CD4-positive, alpha-beta memory T cell (primary cell): Measurements from ENCODE around the gene ME3. TPM values are rescaled to one million over a fixed set of nuclear protein-coding genes. Genes with fewer than 3 reads are reported as not detected.
A peak's percentile ranks its signal among the peaks of the same experiment; 100 is the strongest.

Experiments used
- CTCF ChIA-PET: fragments of 350-600 bp; sonication (Branson Sonifier 250); formaldehyde crosslinking; loops from one replicate; lab custom pipeline; 2021; ENCODE audit warnings: inconsistent platforms; ENCODE audit not compliant: partially characterized antibody; lab: Charles Lee
- POLR2A ChIA-PET: fragments of 350-600 bp; sonication (Branson Sonifier 250); formaldehyde crosslinking; loops from one replicate; lab custom pipeline; 2021; ENCODE audit not compliant: partially characterized antibody; lab: Charles Lee
- DNase-seq, 5 donors: peaks; one replicate each; pipeline versions ENCODE4 v3.0.0 to v3.0.0-alpha.2; 2020 to 2022; ENCODE audit warnings: mixed read lengths in 1 of 5
- H3K27ac ChIP-seq: one replicate; pipeline ENCODE4 v1.7.0; 2013; ENCODE audit warnings: low read depth, low read length
- H3K27me3 ChIP-seq: 2 replicates; pipeline ENCODE4 v1.7.0; 2013; ENCODE audit warnings: mild to moderate bottlenecking, low read length, moderate library complexity; ENCODE audit not compliant: insufficient read depth
- H3K36me3 ChIP-seq: 2 replicates; pipeline ENCODE4 v1.7.0; 2013; ENCODE audit warnings: mild to moderate bottlenecking, low read length, moderate library complexity; ENCODE audit not compliant: insufficient read depth
- H3K4me1 ChIP-seq: 2 replicates; pipeline ENCODE4 v1.7.0; 2013; ENCODE audit warnings: mild to moderate bottlenecking, low read length, moderate library complexity; ENCODE audit not compliant: insufficient read depth
- H3K4me3 ChIP-seq, 2 donors: one replicate each; pipeline ENCODE4 v1.7.0; 2013; ENCODE audit warnings: low read length in 2 of 2, mild to moderate bottlenecking in 1 of 2
- H3K9me3 ChIP-seq, 2 donors: one replicate each; pipeline ENCODE4 v1.7.0; 2013; ENCODE audit warnings: low read length in 2 of 2, control low read depth in 1 of 2; ENCODE audit not compliant: control insufficient read depth in 1 of 2
- H3K27ac Mint-ChIP-seq, 7 donors: one replicate each; pipeline ENCODE4 v1.8.0; 2020 to 2021; ENCODE audit warnings: mixed read lengths in 7 of 7, mild to moderate bottlenecking in 6 of 7, inconsistent platforms in 3 of 7, moderate library complexity in 3 of 7
- H3K27me3 Mint-ChIP-seq, 2 donors: one replicate each; pipeline ENCODE4 v1.8.0; 2020 to 2021; ENCODE audit warnings: mixed read lengths in 2 of 2
- H3K36me3 Mint-ChIP-seq, 2 donors: one replicate each; pipeline ENCODE4 v1.8.0; 2020 to 2021; ENCODE audit warnings: mixed read lengths in 2 of 2, inconsistent platforms in 1 of 2, mild to moderate bottlenecking in 1 of 2
- H3K4me1 Mint-ChIP-seq, 4 donors: one replicate each; pipeline ENCODE4 v1.8.0; 2020 to 2021; ENCODE audit warnings: mixed read lengths in 4 of 4, mild to moderate bottlenecking in 1 of 4
- H3K4me3 Mint-ChIP-seq, 8 donors: one replicate each; pipeline ENCODE4 v1.8.0; 2020 to 2021; ENCODE audit warnings: mixed read lengths in 8 of 8, mild to moderate bottlenecking in 7 of 8, moderate library complexity in 6 of 8, inconsistent platforms in 3 of 8
- H3K9me3 Mint-ChIP-seq, 8 donors: one replicate each; pipeline ENCODE4 v1.8.0; 2020 to 2021; ENCODE audit warnings: mixed read lengths in 8 of 8, mild to moderate bottlenecking in 5 of 8, inconsistent platforms in 3 of 8, moderate library complexity in 1 of 8
- intact Hi-C: fragments of 100-400 bp; cut with micrococcal nuclease; formaldehyde crosslinking; loops from one replicate; pipeline ENCODE4 v1.15.1; 2023
- polyA plus RNA-seq, 2 donors: library from polyadenylated mRNA; unstranded; fragments of 300-500 nt; fragmentation: Illumina TruSeq; gene quantifications; one replicate each; pipeline ENCODE4 v1.2.3, GENCODE V29; 2021
- total RNA-seq, 2 experiments: library from RNA; stranded (reverse); gene quantifications; one replicate each; pipeline ENCODE4 v1.2.3, GENCODE V29; 2021

Gene ME3
- total and polyA plus RNA-seq, 4 experiments from 2014 or later = 0.15 to 1.9 (median 1.3) TPM; not detected in 1

DNA sequence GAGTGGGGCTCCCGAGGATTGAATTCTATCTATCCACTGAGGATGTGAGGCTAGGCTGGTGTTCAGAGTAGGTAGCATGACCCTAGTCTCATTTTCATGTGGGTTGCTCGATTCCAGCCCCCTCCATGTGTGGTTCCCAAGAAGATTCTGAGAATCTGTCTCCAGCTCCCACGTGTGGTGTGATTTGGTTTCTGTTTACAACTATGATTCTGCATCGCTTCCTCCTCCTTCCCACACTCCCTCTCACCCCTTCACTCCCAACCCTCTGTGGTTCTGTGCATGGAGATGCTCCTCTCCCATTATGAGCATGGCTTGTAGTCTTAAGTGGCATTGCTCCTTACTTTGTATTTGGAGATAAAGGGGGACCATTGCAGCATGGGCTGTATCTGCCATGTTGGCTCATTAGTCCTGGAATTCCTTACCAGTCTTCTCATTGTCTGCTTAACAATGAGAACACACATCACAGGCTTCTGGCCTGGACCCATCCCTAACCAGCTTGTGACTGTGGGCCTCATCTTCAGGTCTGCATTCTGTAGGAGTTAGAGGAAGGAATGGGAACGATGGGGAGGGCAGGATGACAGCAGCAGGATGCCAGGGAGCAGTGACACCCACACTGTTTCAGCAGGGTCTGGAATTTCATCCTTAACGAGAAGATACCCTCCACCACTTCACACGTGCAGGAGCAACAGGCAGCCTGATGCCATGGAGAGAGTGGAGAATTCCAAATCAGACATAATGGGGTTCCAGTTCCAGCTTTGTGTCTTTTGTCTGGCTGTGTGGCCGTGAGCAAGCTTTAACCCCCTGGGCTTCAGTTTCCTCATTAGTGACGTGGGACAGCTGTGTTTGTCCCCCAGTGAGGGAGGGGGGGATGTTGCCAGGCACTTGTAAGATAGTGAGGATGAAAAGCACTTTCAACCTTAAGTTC, 211.7 kb downstream of the ME3 start:
- Mint-ChIP-seq H3K27ac (peak overlapping the region in 1 of 7 donors; percentile 18), H3K9me3 (no peaks in the 10 kb centered on the region), H3K27me3 (no peaks in the 10 kb centered on the region), H3K4me1 (peaks cover 1 to 7% (median 6%) of the 10 kb centered on the region in 4 donors), H3K4me3 (no peak overlapping the region), H3K36me3 (no peaks in the 10 kb centered on the region)
- intact Hi-C loops = no loop called here
- no peak overlapping the region for H3K4me3 ChIP-seq
- no peaks in the 10 kb centered on the region for H3K4me1 ChIP-seq
- no peaks in the 10 kb centered on the region for H3K27me3 ChIP-seq
- ChIA-PET CTCF (interaction anchor here (1.6 to 2.0 kb wide), 2 partner anchors 12 to 359 kb away, joined by 3 to 6 read pairs; no protein-coding TSS in a partner anchor), POLR2A (no interaction called here)
- H3K36me3 ChIP-seq = no peaks in the 10 kb centered on the region
- H3K27ac ChIP-seq = no peak overlapping the region
- H3K9me3 ChIP-seq = no peaks in the 10 kb centered on the region
- no peak for DNase-seq

GRCh38 chr11:86459682-86460460, 212.5 kb downstream of the ME3 start:
- Mint-ChIP-seq H3K4me3 (no peak overlapping the region), H3K27me3 (no peaks in the 10 kb centered on the region), H3K4me1 (peaks cover 1 to 7% (median 6%) of the 10 kb centered on the region in 4 donors), H3K9me3 (no peaks in the 10 kb centered on the region), H3K36me3 (no peaks in the 10 kb centered on the region), H3K27ac (no peak overlapping the region)
- Histone ChIP-seq H3K36me3 (no peaks in the 10 kb centered on the region), H3K4me1 (no peaks in the 10 kb centered on the region), H3K9me3 (no peaks in the 10 kb centered on the region), H3K27me3 (no peaks in the 10 kb centered on the region), H3K27ac (no peak overlapping the region), H3K4me3 (no peak overlapping the region)
- POLR2A ChIA-PET = no interaction called here
- CTCF ChIA-PET = interaction anchor here (2.0 kb wide), 1 partner anchor 11 kb away, joined by 6 read pairs; no protein-coding TSS in a partner anchor
- intact Hi-C loops = loop anchor here (5.0 kb wide), 1 partner anchor 603 kb away; the partner anchor contains the start of gene CCDC83
- no peak for DNase-seq

DNA sequence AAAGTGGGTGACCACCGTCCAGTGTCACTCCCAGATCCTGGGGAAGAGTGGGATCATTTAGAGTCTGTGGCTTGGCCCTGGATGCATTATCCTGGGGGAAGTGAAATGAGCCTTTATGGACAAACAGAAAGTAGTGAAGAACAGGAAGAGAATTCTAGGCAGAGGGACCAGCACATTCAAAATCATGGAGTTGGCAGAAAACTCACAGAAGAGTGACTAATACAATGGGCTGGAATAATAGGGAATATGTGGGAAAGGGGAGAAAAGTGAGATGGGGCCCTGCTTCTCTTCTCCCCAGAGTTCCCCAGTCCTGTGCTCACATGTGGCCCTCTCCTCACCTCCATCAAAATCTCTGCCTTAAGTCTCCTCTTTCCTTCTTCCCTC, 213.4 kb downstream of the ME3 start:
- Mint-ChIP-seq H3K27ac (no peak overlapping the region), H3K9me3 (no peaks in the 10 kb centered on the region), H3K36me3 (no peaks in the 10 kb centered on the region), H3K4me3 (no peak overlapping the region), H3K4me1 (peaks cover 1 to 7% (median 6%) of the 10 kb centered on the region in 4 donors), H3K27me3 (no peaks in the 10 kb centered on the region)
- POLR2A ChIA-PET = no interaction called here
- H3K9me3 ChIP-seq = no peaks in the 10 kb centered on the region
- intact Hi-C loops = loop anchor here (5.0 kb wide), 1 partner anchor 602 kb away; the partner anchor contains the start of gene CCDC83
- CTCF ChIA-PET = interaction anchor here (0.7 kb wide), 1 partner anchor 17 kb away, joined by 3 read pairs; no protein-coding TSS in a partner anchor
- no peaks in the 10 kb centered on the region for H3K36me3 ChIP-seq
- no peak overlapping the region for H3K4me3 ChIP-seq
- DNase-seq = no peak
- no peaks in the 10 kb centered on the region for H3K4me1 ChIP-seq
- no peak overlapping the region for H3K27ac ChIP-seq
- H3K27me3 ChIP-seq = no peaks in the 10 kb centered on the region

- Mint-ChIP-seq H3K36me3 (no peaks in the 10 kb centered on the region), H3K4me1 (peaks cover 1 to 7% (median 6%) of the 10 kb centered on the region in 4 donors), H3K9me3 (no peaks in the 10 kb centered on the region), H3K4me3 (no peak overlapping the region), H3K27me3 (no peaks in the 10 kb centered on the region), H3K27ac (peak overlapping the region in 1 of 7 donors; percentile 54)
- Histone ChIP-seq H3K4me1 (no peaks in the 10 kb centered on the region), H3K27ac (no peak overlapping the region), H3K9me3 (no peaks in the 10 kb centered on the region), H3K4me3 (no peak overlapping the region), H3K27me3 (no peaks in the 10 kb centered on the region), H3K36me3 (no peaks in the 10 kb centered on the region)
- no peak for DNase-seq
- POLR2A ChIA-PET = no interaction called here
- CTCF ChIA-PET = interaction anchor here (0.7 to 2.7 kb wide), 5 partner anchors 10 to 604 kb away, joined by 3 to 17 read pairs (median 3); partner anchors contain the start of gene CCDC83
- intact Hi-C loops = loop anchor here (5.0 kb wide), 1 partner anchor 601 kb away; the partner anchor contains the start of gene CCDC83
Measured at GRCh38 chr11:86458294-86459001, 214.0 kb downstream of the ME3 start.

DNA sequence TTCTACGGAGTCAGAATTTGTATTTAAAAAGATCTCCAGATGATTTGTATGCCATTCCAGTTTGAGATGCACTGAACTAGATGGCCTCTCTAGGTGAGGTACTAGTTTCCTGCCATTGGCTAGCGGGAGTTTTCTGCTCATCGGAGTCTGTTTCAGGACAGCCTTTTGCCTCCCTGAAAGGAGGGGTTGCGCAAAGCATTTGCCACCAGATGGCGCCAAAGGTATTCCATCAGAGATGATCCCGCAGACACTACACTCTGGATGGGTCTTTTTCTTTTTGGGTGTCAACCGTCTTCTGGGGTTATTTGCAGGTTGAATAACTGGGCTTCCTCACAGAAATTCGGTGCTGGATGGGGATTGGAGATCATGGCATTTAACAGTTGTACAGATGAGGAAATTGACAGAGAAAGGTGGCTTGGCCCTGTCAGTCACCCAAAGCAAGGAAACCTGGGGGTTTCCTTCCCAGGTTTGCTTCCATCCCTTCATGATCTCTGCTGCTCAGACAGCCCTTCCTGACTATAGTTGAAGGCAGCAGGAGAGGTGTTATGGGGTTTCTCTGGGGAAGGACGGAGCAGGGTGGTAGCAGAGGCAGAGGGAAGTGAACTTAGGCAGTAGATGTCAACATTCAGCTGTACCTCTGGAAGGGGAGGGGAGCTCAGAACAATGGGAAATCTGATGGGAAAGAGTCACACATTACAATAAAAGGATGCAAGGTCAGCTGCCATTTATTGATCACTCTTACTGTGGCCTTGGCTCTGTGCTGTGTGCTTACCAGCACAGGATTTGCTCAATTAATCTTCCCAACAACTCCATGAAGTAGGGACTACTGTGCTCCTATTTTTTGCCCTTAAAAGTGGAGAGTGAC, 216.1 kb downstream of the ME3 start:
- Histone ChIP-seq H3K4me3 (no peak overlapping the region), H3K4me1 (no peaks in the 10 kb centered on the region), H3K27ac (no peak overlapping the region), H3K9me3 (no peaks in the 10 kb centered on the region), H3K27me3 (no peaks in the 10 kb centered on the region), H3K36me3 (no peaks in the 10 kb centered on the region)
- peak overlapping the region in 1 of 7 donors; percentile 58 for H3K27ac Mint-ChIP-seq
- no peaks in the 10 kb centered on the region for H3K9me3 Mint-ChIP-seq
- POLR2A ChIA-PET = no interaction called here
- H3K27me3 Mint-ChIP-seq = no peaks in the 10 kb centered on the region
- intact Hi-C loops = loop anchor here (1.0 to 5.0 kb wide), 2 partner anchors 152 to 599 kb away; partner anchors contain the start of gene CCDC83
- peak overlapping the region in 1 of 8 donors; percentile 53 for H3K4me3 Mint-ChIP-seq
- peaks cover 1 to 7% (median 6%) of the 10 kb centered on the region in 4 donors for H3K4me1 Mint-ChIP-seq
- peak; percentile 40 to 58 (median 51) for DNase-seq
- no peaks in the 10 kb centered on the region for H3K36me3 Mint-ChIP-seq
- CTCF ChIA-PET = interaction anchor here (0.6 to 3.1 kb wide), 11 partner anchors 8 to 366 kb away, joined by 3 to 17 read pairs (median 3); no protein-coding TSS in a partner anchor
